ENCODE measurements around the gene HCCS.

GRCh38 chrX:11109968-11110367 lies 1.2 kb upstream of the HCCS start:
- TF ChIP-seq POLR2A (IDR thresholded peaks at IDR 0.05) = no peak
- TF ChIP-seq CTCF (IDR thresholded peaks at IDR 0.05) = no peak
- TF ChIP-seq POLR2AphosphoS5 (IDR thresholded peaks at IDR 0.05) = no peak

All from breast epithelium (tissue), 3 donors.